Kasumi-1 (cell line): ENCODE measurements around the gene NECTIN4.
A peak's percentile ranks its signal among the peaks of the same experiment; 100 is the strongest.

Source experiments
- DNase-seq, 2 experiments: peaks; one replicate each; lab custom pipeline; 2025; lab: John Stamatoyannopoulos, UW

Gene NECTIN4

DNA sequence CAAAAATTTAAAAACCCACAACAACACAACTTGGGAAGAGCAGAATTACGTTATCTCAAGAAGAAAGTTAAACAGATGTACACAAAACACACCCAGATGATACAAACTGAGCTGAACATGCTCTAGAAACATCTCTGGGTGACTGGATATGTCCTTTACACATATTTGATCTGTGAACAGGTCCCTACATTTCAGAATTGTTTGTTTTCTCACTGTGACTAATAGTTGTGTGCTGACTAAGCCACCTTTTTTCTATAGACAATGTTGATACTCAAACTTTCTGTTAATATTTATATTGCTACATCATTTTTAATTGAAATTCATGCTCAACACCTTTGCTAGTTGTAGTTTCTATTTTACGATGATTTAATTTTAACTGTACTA, 67.4 kb downstream of the NECTIN4 start:
- DNase-seq, result no peak

DNA sequence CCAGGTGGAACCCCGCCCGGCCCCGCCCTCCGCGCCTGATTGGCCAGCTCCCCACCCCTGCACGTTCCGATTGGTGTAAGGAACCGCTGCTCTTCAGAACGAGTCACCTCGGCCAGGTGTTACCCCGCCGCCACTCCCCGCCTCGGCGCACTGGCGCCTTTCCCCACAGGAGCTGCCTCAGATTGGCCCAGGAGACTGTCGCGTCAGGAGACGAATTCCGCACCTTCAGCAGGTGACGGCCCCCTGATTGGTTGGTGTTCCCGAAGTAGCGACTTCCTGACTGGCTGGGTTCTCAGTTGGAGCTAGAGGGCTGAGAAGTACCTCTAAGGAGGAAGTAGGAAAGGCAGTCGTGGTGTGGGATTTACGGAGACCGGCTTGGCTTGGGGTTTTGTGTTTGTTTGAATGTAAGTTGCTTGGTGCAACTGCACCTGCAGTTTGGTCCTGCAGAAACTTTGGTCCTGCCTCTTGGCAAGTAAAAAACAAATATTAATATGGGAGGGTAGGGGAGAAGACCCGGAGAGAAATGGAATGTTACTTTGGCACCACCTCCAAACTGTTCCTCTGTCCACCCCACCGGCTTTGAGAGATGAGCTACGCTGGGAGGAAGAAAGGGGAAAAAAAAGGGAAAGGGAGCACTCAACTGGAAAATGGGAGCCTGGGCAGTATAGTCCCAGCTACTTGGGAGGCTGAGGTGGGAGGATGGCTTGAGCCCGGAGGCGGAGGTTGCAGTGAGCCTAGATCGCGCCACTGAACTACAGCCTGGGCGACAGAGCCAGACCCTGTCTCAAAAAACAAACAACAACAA, 68.0 kb downstream of the NECTIN4 start:
- DNase-seq, result peak; percentile 93 to 94
